Fibroblast of the aortic adventitia (primary cell): ENCODE data around the gene TPO. TPM values are rescaled to one million over a fixed set of nuclear protein-coding genes. Genes with fewer than 3 reads are reported as not detected.

Experiments
- DNase-seq: peaks from one replicate; pipeline ENCODE4 v3.0.0-alpha.2; 2010; ENCODE audit warnings: low read depth
- H3K4me3 ChIP-seq: 2 replicates; pipeline ENCODE4 v1.5.1; 2011; ENCODE audit warnings: low read depth, mild to moderate bottlenecking, control low read depth, low read length, moderate library complexity
- total RNA-seq: library from RNA; depleted of rRNA; stranded (reverse); fragments of >200 nt; gene quantifications from 2 replicates; pipeline ENCODE4 v1.2.3, GENCODE V29; 2012; ENCODE audit warnings: low replicate concordance
- TF ChIP-seq, protein P1 (sequence below): IDR thresholded peaks from 2 replicates; pipeline ENCODE4 v1.5.1; 2011; ENCODE audit warnings: mild to moderate bottlenecking, low read length, control low read depth, inconsistent platforms; ENCODE audit not compliant: insufficient read depth

TPO gene
- total RNA-seq, 1 donor = not detected

DNA sequence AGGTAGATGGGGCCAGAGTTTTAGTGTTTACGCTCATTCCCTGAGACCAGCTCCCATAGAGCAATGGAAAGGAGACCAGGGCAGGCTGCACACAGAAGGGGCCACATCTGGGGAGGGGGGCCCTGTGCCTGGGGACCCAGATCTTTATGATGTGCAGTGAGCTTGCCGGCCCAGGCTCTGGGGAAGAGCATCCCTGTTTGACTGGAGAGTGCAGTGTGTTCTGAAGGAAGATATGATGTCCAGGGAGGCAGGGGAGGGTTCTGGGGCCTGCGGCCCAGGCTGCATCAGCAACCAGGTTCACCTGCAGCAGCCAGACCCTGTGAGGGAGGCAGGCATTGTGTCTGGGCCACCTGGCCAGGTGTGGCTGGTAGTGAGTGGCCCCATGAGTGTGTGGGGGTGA is 13.8 kb downstream of the TPO start:
- H3K4me3 ChIP-seq = no peak overlapping the region
- DNase-seq = no peak
- TF ChIP-seq, protein P1, sequence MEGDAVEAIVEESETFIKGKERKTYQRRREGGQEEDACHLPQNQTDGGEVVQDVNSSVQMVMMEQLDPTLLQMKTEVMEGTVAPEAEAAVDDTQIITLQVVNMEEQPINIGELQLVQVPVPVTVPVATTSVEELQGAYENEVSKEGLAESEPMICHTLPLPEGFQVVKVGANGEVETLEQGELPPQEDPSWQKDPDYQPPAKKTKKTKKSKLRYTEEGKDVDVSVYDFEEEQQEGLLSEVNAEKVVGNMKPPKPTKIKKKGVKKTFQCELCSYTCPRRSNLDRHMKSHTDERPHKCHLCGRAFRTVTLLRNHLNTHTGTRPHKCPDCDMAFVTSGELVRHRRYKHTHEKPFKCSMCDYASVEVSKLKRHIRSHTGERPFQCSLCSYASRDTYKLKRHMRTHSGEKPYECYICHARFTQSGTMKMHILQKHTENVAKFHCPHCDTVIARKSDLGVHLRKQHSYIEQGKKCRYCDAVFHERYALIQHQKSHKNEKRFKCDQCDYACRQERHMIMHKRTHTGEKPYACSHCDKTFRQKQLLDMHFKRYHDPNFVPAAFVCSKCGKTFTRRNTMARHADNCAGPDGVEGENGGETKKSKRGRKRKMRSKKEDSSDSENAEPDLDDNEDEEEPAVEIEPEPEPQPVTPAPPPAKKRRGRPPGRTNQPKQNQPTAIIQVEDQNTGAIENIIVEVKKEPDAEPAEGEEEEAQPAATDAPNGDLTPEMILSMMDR = no peak

DNA sequence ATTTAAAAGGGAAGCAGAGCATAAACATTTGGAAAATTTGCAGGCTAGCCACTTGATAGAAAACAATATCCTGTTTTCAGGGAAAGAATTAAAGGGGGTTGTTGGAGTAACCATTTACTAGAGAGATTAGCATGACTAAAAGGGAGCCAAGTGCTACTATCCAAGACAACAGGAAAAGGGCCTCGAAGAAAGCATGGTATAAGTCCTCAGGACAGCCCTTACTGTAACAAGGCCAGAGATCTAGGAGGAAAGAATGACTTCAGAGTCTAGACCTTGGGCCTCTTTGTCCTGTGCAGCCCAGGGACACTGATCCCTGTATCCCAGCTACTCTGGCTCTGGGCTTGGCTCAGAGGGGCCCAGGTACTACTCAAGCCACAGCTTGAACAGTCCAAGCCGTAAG is 16.6 kb downstream of the TPO start:
- DNase-seq = no peak

DNA sequence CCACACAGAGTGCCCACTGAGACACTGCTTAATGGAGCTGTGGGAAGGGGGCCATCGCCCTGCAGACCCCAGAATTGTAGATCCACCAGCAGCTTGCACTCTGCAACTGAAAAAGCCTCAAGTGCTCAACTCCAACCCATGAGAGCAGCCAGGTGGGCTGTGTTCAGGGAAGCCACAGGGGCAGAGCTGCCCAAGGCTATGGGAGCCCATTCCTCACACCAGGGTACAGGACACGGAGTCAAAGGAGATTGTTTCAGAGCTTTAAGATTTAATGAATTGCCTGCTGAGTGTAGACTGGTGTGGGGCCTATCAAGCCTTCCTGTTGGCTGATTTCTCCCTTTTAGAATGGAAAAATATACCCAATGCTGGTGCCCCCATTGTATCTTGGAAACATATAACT is 17.2 kb downstream of the TPO start:
- H3K4me3 ChIP-seq = no peak overlapping the region
- TF ChIP-seq, protein P1 = no peak
- DNase-seq = no peak

More for the DNA sequence above, 16.6 kb downstream of the TPO start:
- H3K4me3 ChIP-seq = no peak overlapping the region
- TF ChIP-seq, protein P1 = no peak

DNA sequence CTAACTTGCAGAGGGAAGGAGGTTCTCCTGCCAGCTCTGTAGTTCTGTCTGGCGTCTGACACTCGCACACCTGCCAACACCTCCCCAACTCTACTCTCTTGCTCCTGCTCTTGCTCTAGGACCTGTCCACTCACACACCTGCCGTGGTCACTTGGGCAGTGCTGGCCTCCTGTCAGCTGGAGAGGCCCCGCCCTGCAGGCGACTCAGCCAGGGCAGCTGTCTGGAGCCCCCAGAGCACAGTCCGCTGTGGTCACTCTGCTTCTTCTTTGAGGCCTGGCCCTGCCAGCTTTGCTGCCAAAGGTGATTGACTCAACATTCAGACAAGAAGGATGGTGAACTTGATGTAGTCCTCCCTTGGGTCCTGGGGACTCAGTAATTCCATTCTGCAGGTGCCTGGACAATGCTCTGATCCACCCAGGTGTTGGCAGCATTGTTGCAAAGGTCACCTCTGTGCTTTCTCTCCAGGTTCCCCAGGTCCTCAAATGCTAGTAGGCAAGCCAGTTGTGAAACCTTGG is 18.7 kb downstream of the TPO start:
- DNase-seq = no peak
- TF ChIP-seq, protein P1 = no peak
- H3K4me3 ChIP-seq = no peak overlapping the region

DNA sequence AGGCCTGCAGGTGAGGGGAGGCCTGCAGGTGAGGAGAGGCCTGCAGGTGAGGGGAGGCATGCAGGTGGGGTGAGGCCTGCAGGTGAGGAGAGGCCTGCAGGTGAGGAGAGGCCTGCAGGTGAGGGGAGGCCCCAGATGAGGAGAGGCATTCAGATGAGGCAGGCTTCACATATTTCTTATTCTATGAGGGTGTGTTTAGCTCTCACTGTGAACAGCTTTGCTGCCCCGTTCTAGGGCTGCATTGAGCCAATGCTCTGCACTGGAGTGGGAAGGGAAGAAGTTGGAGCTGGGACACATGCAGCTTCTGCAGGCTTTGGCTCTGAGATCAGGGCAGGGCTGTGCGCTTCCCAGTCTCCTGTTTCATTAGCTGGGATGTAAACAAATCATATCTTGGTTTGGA is 19.5 kb downstream of the TPO start:
- no peak for DNase-seq
- H3K4me3 ChIP-seq = no peak overlapping the region
- TF ChIP-seq, protein P1 = no peak

DNA sequence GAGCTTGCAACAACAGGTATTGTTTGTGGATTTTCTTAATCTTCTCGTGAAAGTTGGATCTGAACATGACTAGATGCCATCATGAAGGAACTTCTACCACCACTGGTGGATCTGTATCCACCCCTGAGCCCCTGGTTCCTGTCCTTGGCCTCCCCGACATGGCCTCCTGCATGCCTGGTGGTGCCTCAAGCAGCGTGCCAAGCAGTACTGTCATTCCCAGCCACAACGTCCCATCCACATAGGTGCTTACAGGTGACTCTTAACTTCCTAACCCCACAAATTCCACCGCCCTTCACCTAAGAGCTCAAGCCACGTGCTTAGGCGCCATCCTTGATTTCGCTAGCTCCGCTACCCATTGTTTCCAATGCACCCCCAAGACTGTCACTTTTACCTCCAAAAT is 23.1 kb downstream of the TPO start:
- DNase-seq = no peak

More for the DNA sequence above, 23.1 kb downstream of the TPO start:
- TF ChIP-seq, protein P1 = no peak
- no peak overlapping the region for H3K4me3 ChIP-seq
